H1 (cell line): ENCODE data around the gene PLSCR1. TPM values are rescaled to one million over a fixed set of nuclear protein-coding genes. Genes with fewer than 3 reads are reported as not detected.

Source experiments
- ASH2L ChIP-seq: fragments of 200-600, 300-600 bp; sonication (generic); IDR thresholded peaks from one replicate; pipeline ENCODE4 v1.7.1; 2017; ENCODE audit warnings: low read length
- CEBPB ChIP-seq: IDR thresholded peaks from 2 replicates; pipeline ENCODE4 v1.6.1; 2012; ENCODE audit warnings: low read depth, low read length
- CHD7 ChIP-seq: fragments of 300-600 bp; sonication (generic); IDR thresholded peaks from 2 replicates; pipeline ENCODE4 v1.7.1; 2012; ENCODE audit warnings: low read length, moderate library complexity, mild to moderate bottlenecking, inconsistent platforms; ENCODE audit not compliant: insufficient replicate concordance
- CREB1 ChIP-seq: IDR thresholded peaks from 2 replicates; pipeline ENCODE4 v1.6.1; 2012; ENCODE audit warnings: inconsistent platforms
- RBBP5 ChIP-seq: IDR thresholded peaks from 2 replicates; pipeline ENCODE4 v1.7.1; 2012; ENCODE audit warnings: low read depth, mild to moderate bottlenecking, inconsistent platforms, low read length, moderate library complexity, borderline replicate concordance
- TAF7 ChIP-seq: optimal IDR thresholded peaks from 2 replicates; pipeline ENCODE3; 2011; ENCODE audit warnings: low read depth, mild to moderate bottlenecking, inconsistent platforms, low read length, moderate library complexity, borderline replicate concordance
- polyA plus RNA-seq, 7 experiments: library from polyadenylated mRNA; depleted of rRNA in 3 of 7; stranded (reverse) in 5 of 7; unstranded in 2 of 7; fragments of >200 nt in 5 of 7; fragments of 200-250 nt in 2 of 7; gene quantifications; 1 replicate in 5 of 7; 2 replicates in 1 of 7; 4 replicates in 1 of 7; pipeline versions ENCODE4 v1.2.1 to v1.2.3, GENCODE V29; 2011 to 2013; ENCODE audit warnings: missing spikeins in 2 of 7, mixed read lengths in 2 of 7
- total RNA-seq: library from RNA; stranded (reverse); fragmentation: NEBNext Ultra II Directional; extraction: Animal tissue kit (Norgen Biotek cat#: 25700); gene quantifications from 2 replicates; pipeline ENCODE4 v1.2.1, GENCODE V29; 2021

PLSCR1 gene
- total and polyA plus RNA-seq, 2 of the 8 experiments (the other 6 are each of a cell fraction or from before 2014, with no cell fraction given): 32.2 to 48.5 TPM

GRCh38 chr3:146529021-146529420, 15.4 kb downstream of the PLSCR1 start (continued):
- TF ChIP-seq CHD7 (no peak), ASH2L (no peak), TAF7 (no peak), CEBPB (no peak), RBBP5 (no peak), CREB1 (no peak)
